Tibial artery (tissue), 4 donors: ENCODE measurements around the gene MT3.

Source experiments
- DNase-seq, 2 donors: peaks; one replicate each; pipeline ENCODE4 v3.0.0-alpha.2; 2019
- H3K27ac ChIP-seq, 2 donors: fragments of 200-600 bp; sonication (generic) in 1 of 2; 1 replicate in 1 of 2; 2 replicates in 1 of 2; pipeline ENCODE4 v1.5.1; 2018 to 2019; ENCODE audit warnings: mild to moderate bottlenecking in 1 of 2
- H3K27me3 ChIP-seq, 2 donors: fragments of 200-600 bp; sonication (generic) in 1 of 2; one replicate each; pipeline versions ENCODE4 v1.5.1 to v1.6.0; 2016 to 2019
- H3K36me3 ChIP-seq, 3 donors: fragments of 200-600 bp; sonication (generic) in 2 of 3; one replicate each; pipeline ENCODE4 v1.5.1; 2016 to 2019; ENCODE audit warnings: mild to moderate bottlenecking in 2 of 3
- H3K4me1 ChIP-seq, 4 donors: fragments of 200-600 bp; sonication (generic) in 2 of 4; 1 replicate in 3 of 4; 2 replicates in 1 of 4; pipeline ENCODE4 v1.5.1; 2016 to 2019
- H3K4me3 ChIP-seq, 2 donors: fragments of 200-600 bp; sonication (generic) in 1 of 2; 1 replicate in 1 of 2; 2 replicates in 1 of 2; pipeline ENCODE4 v1.5.1; 2018 to 2019; ENCODE audit warnings: mild to moderate bottlenecking in 2 of 2
- H3K9me3 ChIP-seq, 3 donors: fragments of 200-600 bp; sonication (generic) in 1 of 3; one replicate each; pipeline ENCODE4 v1.5.1; 2016 to 2019
- intact Hi-C: fragments of 100-400 bp; cut with DNase I; formaldehyde crosslinking; loops from one replicate; pipeline ENCODE4 v1.15.0; 2023; ENCODE audit warnings: low total_unique reads
- TF ChIP-seq, protein P1 (sequence below), 2 experiments: fragments of 200-600 bp in 1 of 2; fragments of 450-650 bp in 1 of 2; IDR thresholded peaks; one replicate each; pipeline ENCODE4 v1.5.1; 2017 to 2019; ENCODE audit warnings: antibody characterized with exemption in 2 of 2, mild to moderate bottlenecking in 1 of 2, moderate library complexity in 1 of 2

The MT3 gene

DNA sequence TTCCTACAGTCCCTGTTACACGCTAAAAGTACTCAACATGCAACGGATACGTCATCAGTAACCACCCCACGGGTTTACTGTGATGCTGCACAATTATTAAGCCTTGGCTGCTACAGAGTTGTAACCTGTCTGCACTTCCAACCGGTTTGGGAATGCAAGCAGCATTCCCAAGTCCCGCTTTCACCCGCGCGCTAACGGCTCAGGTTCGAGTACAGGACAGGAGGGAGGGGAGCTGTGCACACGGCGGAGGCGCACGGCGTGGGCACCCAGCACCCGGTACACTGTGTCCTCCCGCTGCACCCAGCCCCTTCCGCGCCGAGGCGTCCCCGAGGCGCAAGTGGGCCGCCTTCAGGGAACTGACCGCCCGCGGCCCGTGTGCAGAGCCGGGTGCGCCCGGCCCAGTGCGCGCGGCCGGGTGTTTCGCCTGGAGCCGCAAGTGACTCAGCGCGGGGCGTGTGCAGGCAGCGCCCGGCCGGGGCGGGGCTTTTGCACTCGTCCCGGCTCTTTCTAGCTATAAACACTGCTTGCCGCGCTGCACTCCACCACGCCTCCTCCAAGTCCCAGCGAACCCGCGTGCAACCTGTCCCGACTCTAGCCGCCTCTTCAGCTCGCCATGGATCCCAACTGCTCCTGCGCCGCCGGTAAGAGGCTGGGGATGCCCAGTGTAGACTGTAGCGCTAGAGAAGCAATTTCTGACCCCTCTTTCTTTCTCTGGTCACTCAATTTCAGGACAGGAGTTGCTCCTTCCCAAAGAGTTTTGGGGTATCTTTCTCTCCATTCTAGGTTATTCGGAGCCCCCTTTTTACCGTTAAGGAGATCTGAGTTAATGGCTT is 18.9 kb downstream of the MT3 start, which contains the start of gene MT2A:
TSS of gene MT2A (plus strand) at position 542 of the 833 bp plus-strand sequence. CDS start at position 614, 72 bp downstream.
- peak within 1 kb of the TSS; percentile 65 to 76 for H3K4me3 ChIP-seq
- intact Hi-C loops = loop anchor here (5.0 kb wide), 2 partner anchors 34 to 74 kb away; partner anchors contain the start of gene MT1X
- peak within 1 kb of the TSS; percentile 83 to 85 for H3K27ac ChIP-seq
- no peaks in the 10 kb centered on the region for H3K9me3 ChIP-seq
- peaks cover 0 to 56% (median 47%) of the 10 kb centered on the region in 4 donors for H3K4me1 ChIP-seq
- no peaks in the 10 kb centered on the region for H3K27me3 ChIP-seq
- TF ChIP-seq, protein P1, sequence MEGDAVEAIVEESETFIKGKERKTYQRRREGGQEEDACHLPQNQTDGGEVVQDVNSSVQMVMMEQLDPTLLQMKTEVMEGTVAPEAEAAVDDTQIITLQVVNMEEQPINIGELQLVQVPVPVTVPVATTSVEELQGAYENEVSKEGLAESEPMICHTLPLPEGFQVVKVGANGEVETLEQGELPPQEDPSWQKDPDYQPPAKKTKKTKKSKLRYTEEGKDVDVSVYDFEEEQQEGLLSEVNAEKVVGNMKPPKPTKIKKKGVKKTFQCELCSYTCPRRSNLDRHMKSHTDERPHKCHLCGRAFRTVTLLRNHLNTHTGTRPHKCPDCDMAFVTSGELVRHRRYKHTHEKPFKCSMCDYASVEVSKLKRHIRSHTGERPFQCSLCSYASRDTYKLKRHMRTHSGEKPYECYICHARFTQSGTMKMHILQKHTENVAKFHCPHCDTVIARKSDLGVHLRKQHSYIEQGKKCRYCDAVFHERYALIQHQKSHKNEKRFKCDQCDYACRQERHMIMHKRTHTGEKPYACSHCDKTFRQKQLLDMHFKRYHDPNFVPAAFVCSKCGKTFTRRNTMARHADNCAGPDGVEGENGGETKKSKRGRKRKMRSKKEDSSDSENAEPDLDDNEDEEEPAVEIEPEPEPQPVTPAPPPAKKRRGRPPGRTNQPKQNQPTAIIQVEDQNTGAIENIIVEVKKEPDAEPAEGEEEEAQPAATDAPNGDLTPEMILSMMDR (IDR thresholded peaks at IDR 0.05) = no peak
- peak; percentile 97 to 98 for DNase-seq
- H3K36me3 ChIP-seq = no peaks in the 10 kb centered on the region

DNA sequence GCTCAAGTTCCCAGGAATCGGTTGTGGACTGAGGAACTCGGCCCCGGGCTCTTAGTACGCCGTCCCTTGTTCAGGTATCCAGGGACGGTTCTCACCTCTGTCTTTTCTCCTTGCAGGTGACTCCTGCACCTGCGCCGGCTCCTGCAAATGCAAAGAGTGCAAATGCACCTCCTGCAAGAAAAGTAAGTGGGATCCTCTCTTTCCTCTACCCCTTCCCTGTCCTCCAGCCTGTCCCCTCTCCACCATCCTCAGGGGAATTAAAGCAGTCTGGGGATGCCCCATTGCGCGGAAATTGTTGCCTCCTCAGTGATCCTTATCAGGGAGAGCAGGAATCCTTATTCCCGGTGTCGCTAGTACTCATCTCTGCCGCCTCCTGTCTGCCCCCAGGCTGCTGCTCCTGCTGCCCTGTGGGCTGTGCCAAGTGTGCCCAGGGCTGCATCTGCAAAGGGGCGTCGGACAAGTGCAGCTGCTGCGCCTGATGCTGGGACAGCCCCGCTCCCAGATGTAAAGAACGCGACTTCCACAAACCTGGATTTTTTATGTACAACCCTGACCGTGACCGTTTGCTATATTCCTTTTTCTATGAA is 19.6 kb downstream of the MT3 start:
- no peaks in the 10 kb centered on the region for H3K36me3 ChIP-seq
- H3K9me3 ChIP-seq = no peaks in the 10 kb centered on the region
- TF ChIP-seq, protein P1 (IDR thresholded peaks at IDR 0.05) = no peak
- peak overlapping the region; percentile 83 to 85 for H3K27ac ChIP-seq
- no peaks in the 10 kb centered on the region for H3K27me3 ChIP-seq
- peak overlapping the region; percentile 65 to 76 for H3K4me3 ChIP-seq
- intact Hi-C loops = loop anchor here (5.0 kb wide), 2 partner anchors 33 to 73 kb away; partner anchors contain the start of gene MT1X
- DNase-seq = peak in 1 of 2 donors; percentile 71
- peaks cover 0 to 56% (median 47%) of the 10 kb centered on the region in 4 donors for H3K4me1 ChIP-seq

DNA sequence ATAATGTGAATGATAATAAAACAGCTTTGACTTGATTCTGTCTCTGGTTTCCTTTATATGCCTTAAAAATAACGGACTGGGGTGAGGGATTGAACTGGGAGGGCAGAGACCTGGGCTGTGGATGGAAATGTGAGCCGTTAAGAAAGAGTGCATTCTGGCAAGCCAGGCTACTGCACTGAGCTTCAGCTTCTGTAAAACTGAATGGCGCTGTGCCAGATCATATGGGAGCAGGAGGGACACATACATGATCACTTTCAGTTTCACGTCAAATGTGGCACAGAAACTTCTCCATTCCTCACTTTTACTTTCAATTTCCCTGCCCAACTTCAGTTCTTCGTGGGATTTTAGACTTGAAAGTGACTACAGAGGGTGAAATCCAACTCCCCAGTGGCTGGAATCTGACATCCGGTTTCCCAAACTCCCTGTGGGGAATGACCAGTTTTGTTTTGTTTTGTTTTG is 20.2 kb downstream of the MT3 start:
- intact Hi-C loops = loop anchor here (5.0 kb wide), 2 partner anchors 33 to 73 kb away; partner anchors contain the start of gene MT1X
- Histone ChIP-seq H3K4me1 (peaks cover 0 to 56% (median 47%) of the 10 kb centered on the region in 4 donors), H3K36me3 (no peaks in the 10 kb centered on the region), H3K4me3 (peak overlapping the region; percentile 65 to 76), H3K9me3 (no peaks in the 10 kb centered on the region), H3K27ac (peak overlapping the region; percentile 83 to 85), H3K27me3 (no peaks in the 10 kb centered on the region)
- TF ChIP-seq, protein P1 (IDR thresholded peaks at IDR 0.05) = peak in 1 of 2 experiments; percentile 26
- DNase-seq = peak; percentile 82 to 85

DNA sequence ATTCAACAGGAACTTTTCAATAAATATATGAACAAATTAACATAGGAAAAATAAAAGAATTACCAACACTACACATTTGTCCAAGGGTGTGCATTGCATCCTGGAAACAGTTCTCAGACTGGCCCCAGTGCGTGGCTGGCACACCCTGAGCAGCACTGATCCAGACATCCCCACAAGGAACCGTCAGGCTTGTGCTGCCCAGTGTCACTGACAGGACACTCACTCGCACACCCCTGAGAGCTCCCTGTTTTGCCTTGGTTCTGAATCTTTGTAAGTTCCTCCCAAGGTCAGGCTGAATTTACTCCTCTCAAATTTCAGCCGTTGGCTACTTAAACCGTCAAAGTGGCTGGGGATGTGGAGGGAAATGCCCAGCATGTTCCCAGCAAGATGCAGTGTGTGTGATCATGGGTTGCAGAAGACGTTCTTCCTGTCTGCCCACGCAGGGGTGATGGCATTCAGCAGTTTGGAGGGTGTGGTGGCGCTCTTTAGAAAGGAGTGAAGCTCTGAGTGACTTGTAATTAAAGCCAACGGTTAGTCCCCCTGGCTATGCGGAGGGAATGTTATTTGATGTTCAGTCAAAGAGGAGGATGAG is 20.8 kb downstream of the MT3 start:
- no peaks in the 10 kb centered on the region for H3K27me3 ChIP-seq
- H3K36me3 ChIP-seq = no peaks in the 10 kb centered on the region
- DNase-seq = peak; percentile 75 to 85
- H3K4me1 ChIP-seq = peaks cover 0 to 56% (median 47%) of the 10 kb centered on the region in 4 donors
- H3K4me3 ChIP-seq = peak overlapping the region; percentile 65 to 76
- peak overlapping the region; percentile 83 to 85 for H3K27ac ChIP-seq
- no peaks in the 10 kb centered on the region for H3K9me3 ChIP-seq
- TF ChIP-seq, protein P1 (IDR thresholded peaks at IDR 0.05) = no peak
- intact Hi-C loops = no loop called here

DNA sequence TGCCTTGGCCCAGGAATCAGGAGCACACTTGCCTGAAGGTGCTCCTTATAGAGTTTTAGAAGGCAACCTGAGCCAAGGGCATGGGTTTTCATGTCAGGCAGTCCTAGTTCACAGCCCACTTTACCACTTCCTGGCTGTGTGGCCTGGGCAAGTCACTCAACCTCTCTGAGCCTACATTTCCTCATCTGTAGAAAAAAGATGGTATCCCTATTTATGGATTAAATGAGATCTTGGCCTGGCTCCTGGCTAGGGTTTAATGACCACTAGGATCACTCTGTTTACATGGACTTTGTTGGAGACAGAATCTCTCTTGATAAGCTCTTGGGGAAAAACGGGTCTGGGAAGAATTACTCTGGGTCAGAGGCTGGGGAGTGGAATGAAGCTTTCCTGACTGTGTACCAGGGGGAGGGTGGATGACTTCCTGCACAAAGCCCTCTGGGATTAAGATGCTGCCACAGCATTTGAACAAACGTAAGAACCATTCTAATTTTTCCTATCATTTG is 21.3 kb downstream of the MT3 start:
- Histone ChIP-seq H3K27me3 (no peaks in the 10 kb centered on the region), H3K9me3 (no peaks in the 10 kb centered on the region), H3K4me3 (peak overlapping the region; percentile 65 to 76), H3K4me1 (peaks cover 0 to 52% (median 46%) of the 10 kb centered on the region in 4 donors), H3K27ac (peak overlapping the region; percentile 83 to 85), H3K36me3 (no peaks in the 10 kb centered on the region)
- intact Hi-C loops = no loop called here
- DNase-seq = peak in 1 of 2 donors; percentile 25
- TF ChIP-seq, protein P1 (IDR thresholded peaks at IDR 0.05) = no peak
